Measurements from ENCODE around the gene DMC1. TPM values are rescaled to one million over a fixed set of nuclear protein-coding genes. Genes with fewer than 3 reads are reported as not detected.

Gene DMC1
- total RNA-seq = 1.4 and 4.2 TPM in 2 replicates

GRCh38 chr22:38569972-38570778 is at the start of gene DMC1:
TSS of gene DMC1 (minus strand) at chr22:38570183. CDS start at chr22:38568256, 1,927 bp downstream.

GRCh38 chr22:38506118-38506962 is 63.6 kb downstream of the DMC1 start, which contains the start of gene DDX17:
TSS of gene DDX17 (minus strand) at chr22:38506311.

Other genes with a start within 250 kb of the DMC1 start
- gene KCNJ4, start 115.0 kb downstream of the DMC1 start, total RNA-seq = not detected in 2 replicates
- 147 and 213 TPM in 2 replicates for gene KDELR3, start 102.1 kb downstream of the DMC1 start, total RNA-seq
- gene DDX17, start 63.9 kb downstream of the DMC1 start, total RNA-seq = 314 and 414 TPM in 2 replicates
- gene FAM227A, start 86.2 kb upstream of the DMC1 start, total RNA-seq = 1.3 and 1.7 TPM in 2 replicates
- 17.8 and 30.7 TPM in 2 replicates for gene CBY1, start 86.5 kb upstream of the DMC1 start, total RNA-seq
- 62.9 and 118 TPM in 2 replicates for gene TOMM22, start 111.8 kb upstream of the DMC1 start, total RNA-seq
- 55.4 and 74.7 TPM in 2 replicates for gene JOSD1, start 130.8 kb upstream of the DMC1 start, total RNA-seq
- gene GTPBP1, start 135.8 kb upstream of the DMC1 start, total RNA-seq = 27.2 and 28.5 TPM in 2 replicates
- gene SUN2, start 185.8 kb upstream of the DMC1 start, total RNA-seq = 65.6 and 69.1 TPM in 2 replicates
- gene DNAL4, start 224.0 kb upstream of the DMC1 start, total RNA-seq = 8.8 and 19.7 TPM in 2 replicates